ENCODE measurements around the gene ZSCAN12. TPM values are rescaled to one million over a fixed set of nuclear protein-coding genes. Genes with fewer than 3 reads are reported as not detected.
"Not testable (repeated sequence)": the region's sequence is repeated elsewhere in the genome, so short reads cannot be mapped to it uniquely, and the experiment has no call there.

Gene ZSCAN12
- total RNA-seq, 1 donor from 2014 or later = 5.5 TPM

- H3K27ac ChIP-seq = no peak overlapping the region
- H3K9me3 ChIP-seq = no peaks in the 10 kb centered on the region
- ATAC-seq (no peak), DNase-seq (no peak)
- H3K27me3 ChIP-seq (ENCODE audit: low read depth) = no peaks in the 10 kb centered on the region
- TF ChIP-seq, protein P1, sequence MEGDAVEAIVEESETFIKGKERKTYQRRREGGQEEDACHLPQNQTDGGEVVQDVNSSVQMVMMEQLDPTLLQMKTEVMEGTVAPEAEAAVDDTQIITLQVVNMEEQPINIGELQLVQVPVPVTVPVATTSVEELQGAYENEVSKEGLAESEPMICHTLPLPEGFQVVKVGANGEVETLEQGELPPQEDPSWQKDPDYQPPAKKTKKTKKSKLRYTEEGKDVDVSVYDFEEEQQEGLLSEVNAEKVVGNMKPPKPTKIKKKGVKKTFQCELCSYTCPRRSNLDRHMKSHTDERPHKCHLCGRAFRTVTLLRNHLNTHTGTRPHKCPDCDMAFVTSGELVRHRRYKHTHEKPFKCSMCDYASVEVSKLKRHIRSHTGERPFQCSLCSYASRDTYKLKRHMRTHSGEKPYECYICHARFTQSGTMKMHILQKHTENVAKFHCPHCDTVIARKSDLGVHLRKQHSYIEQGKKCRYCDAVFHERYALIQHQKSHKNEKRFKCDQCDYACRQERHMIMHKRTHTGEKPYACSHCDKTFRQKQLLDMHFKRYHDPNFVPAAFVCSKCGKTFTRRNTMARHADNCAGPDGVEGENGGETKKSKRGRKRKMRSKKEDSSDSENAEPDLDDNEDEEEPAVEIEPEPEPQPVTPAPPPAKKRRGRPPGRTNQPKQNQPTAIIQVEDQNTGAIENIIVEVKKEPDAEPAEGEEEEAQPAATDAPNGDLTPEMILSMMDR (IDR thresholded peaks at IDR 0.05) = no peak
- intact Hi-C loops (cut with DNase I) = no loop called here
- H3K4me3 ChIP-seq = no peak overlapping the region
- no peaks in the 10 kb centered on the region for H3K4me1 ChIP-seq
- peaks cover 30% of the 10 kb centered on the region for H3K36me3 ChIP-seq
These were observed 30.1 kb downstream of the ZSCAN12 start for GRCh38 chr6:28369463-28369862.

DNA sequence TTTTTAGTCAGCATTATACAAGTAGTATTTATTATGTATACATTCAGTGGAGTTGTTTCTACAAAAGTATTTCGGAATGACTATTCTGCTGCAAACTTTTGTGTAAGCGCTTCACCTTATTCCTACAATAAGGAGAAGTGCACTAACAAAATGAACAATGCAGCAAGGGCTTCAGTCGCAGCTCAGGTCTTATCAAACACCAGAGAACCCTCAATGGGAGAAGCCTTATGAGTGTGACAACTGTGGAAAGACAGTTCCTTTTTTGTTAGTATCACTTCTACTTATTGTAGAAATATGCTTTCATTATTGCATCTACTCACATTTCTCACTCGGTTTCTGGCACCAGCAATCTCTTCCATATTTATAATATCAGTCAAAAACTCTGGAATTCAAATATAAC lies 31.0 kb downstream of the ZSCAN12 start:
- no peak overlapping the region for H3K27ac ChIP-seq
- H3K4me1 ChIP-seq = no peaks in the 10 kb centered on the region
- H3K9me3 ChIP-seq = no peaks in the 10 kb centered on the region
- ATAC-seq (peak; percentile 36 to 53), DNase-seq (no peak)
- H3K4me3 ChIP-seq = no peak overlapping the region
- TF ChIP-seq, protein P1 (IDR thresholded peaks at IDR 0.05) = no peak
- intact Hi-C loops (cut with DNase I) = no loop called here
- H3K27me3 ChIP-seq (ENCODE audit: low read depth) = no peaks in the 10 kb centered on the region
- peaks cover 40% of the 10 kb centered on the region for H3K36me3 ChIP-seq

DNA sequence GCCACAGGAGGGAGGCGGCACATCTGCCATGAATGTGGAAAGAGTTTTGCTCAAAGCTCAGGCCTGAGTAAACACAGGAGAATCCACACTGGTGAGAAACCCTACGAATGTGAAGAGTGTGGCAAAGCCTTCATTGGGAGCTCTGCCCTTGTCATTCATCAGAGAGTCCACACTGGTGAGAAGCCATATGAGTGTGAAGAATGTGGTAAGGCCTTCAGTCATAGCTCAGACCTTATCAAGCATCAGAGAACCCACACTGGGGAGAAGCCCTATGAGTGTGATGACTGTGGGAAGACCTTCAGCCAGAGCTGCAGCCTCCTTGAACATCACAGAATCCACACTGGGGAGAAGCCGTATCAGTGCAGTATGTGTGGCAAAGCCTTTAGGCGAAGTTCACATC lies 34.0 kb downstream of the ZSCAN12 start:
- intact Hi-C loops (cut with DNase I); H3K9me3 ChIP-seq; H3K4me1 ChIP-seq; H3K27me3 ChIP-seq (ENCODE audit: low read depth); DNase-seq; H3K4me3 ChIP-seq; ATAC-seq; H3K27ac ChIP-seq: not testable (repeated sequence)
- H3K36me3 ChIP-seq = peaks cover 61% of the 10 kb centered on the region

- TF ChIP-seq, protein P1 (IDR thresholded peaks at IDR 0.05) = no peak
- Histone ChIP-seq H3K27me3 (ENCODE audit: low read depth) (no peaks in the 10 kb centered on the region), H3K4me1 (peaks cover 5% of the 10 kb centered on the region), H3K36me3 (peaks cover 57% of the 10 kb centered on the region), H3K9me3 (no peaks in the 10 kb centered on the region), H3K4me3 (no peak overlapping the region), H3K27ac (no peak overlapping the region)
- ATAC-seq = no peak
- no peak for DNase-seq
- intact Hi-C loops (cut with DNase I) = no loop called here
These were observed 38.6 kb downstream of the ZSCAN12 start for GRCh38 chr6:28360961-28361360.

GRCh38 chr6:28359562-28359961 lies 40.0 kb downstream of the ZSCAN12 start:
- H3K27me3 ChIP-seq (ENCODE audit: low read depth); DNase-seq; H3K9me3 ChIP-seq; intact Hi-C loops (cut with DNase I); H3K27ac ChIP-seq; ATAC-seq; H3K4me3 ChIP-seq: not testable (repeated sequence)
- H3K4me1 ChIP-seq = peaks cover 16% of the 10 kb centered on the region
- H3K36me3 ChIP-seq = peaks cover 44% of the 10 kb centered on the region

DNA sequence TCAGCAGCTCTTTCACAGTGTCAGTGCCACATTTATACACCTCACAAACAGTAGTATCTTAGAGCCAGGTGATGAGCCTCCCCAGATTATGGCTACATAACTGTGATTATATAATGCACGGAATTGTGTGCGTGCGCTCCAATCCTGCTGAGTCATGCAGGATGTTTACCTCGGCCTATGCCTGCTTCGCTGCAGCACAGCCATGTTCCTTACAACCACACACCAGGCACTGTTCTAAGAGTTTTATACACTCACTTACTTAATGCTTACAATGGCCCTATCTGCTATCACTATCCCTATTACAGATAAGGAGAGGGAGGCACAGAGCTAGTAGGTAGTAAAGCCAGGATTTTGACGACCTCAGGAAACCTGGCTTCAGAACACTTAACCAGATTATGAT lies 42.5 kb downstream of the ZSCAN12 start:
- Histone ChIP-seq H3K36me3 (peaks cover 19% of the 10 kb centered on the region), H3K9me3 (no peaks in the 10 kb centered on the region), H3K4me1 (peaks cover 20% of the 10 kb centered on the region), H3K4me3 (no peak overlapping the region), H3K27ac (no peak overlapping the region), H3K27me3 (ENCODE audit: low read depth) (no peaks in the 10 kb centered on the region)
- DNase-seq (no peak), ATAC-seq (no peak)
- intact Hi-C loops (cut with DNase I) = no loop called here
- TF ChIP-seq, protein P1 (IDR thresholded peaks at IDR 0.05) = no peak

- ATAC-seq = no peak
- Histone ChIP-seq H3K36me3 (peaks cover 15% of the 10 kb centered on the region), H3K4me1 (peaks cover 20% of the 10 kb centered on the region), H3K27me3 (ENCODE audit: low read depth) (no peaks in the 10 kb centered on the region), H3K9me3 (no peaks in the 10 kb centered on the region), H3K27ac (peak overlapping the region; percentile 86), H3K4me3 (no peak overlapping the region)
- intact Hi-C loops (cut with DNase I) = no loop called here
- DNase-seq = no peak
- TF ChIP-seq, protein P1 (IDR thresholded peaks at IDR 0.05) = no peak
These were observed 42.9 kb downstream of the ZSCAN12 start for GRCh38 chr6:28356666-28357020.

Data from lower lobe of right lung (tissue), 2 donors.